Skin of body (tissue), 2 donors: ENCODE data around the gene CC2D2A. TPM values are rescaled to one million over a fixed set of nuclear protein-coding genes. Genes with fewer than 3 reads are reported as not detected.

Source experiments
- DNase-seq: peaks from one replicate; lab custom pipeline; 2025; lab: John Stamatoyannopoulos, UW
- total RNA-seq: library from RNA; depleted of rRNA; stranded (reverse); fragments of >200 nt; gene quantifications from one replicate; pipeline ENCODE4 v1.2.3, GENCODE V29; 2014

Gene CC2D2A
- total RNA-seq, 1 donor from 2014 or later, result 13.2 TPM

- DNase-seq, result no peak
Measured at GRCh38 chr4:15459706-15460105, 10.0 kb upstream of the CC2D2A start.

- no peak for DNase-seq
Measured at GRCh38 chr4:15466596-15466995, 3.1 kb upstream of the CC2D2A start.

- DNase-seq, result no peak
Measured at GRCh38 chr4:15470128-15470475, 420 bp downstream of the CC2D2A start.

GRCh38 chr4:15476396-15476795 is 6.7 kb downstream of the CC2D2A start:
- no peak for DNase-seq

- no peak for DNase-seq
Measured at GRCh38 chr4:15478724-15479088, 9.0 kb downstream of the CC2D2A start.

GRCh38 chr4:15479089-15479912 is 9.6 kb downstream of the CC2D2A start:
- peak; percentile 91 for DNase-seq

GRCh38 chr4:15479913-15480185 is 10.2 kb downstream of the CC2D2A start:
- DNase-seq, result peak; percentile 80

GRCh38 chr4:15481961-15482745 is 12.5 kb downstream of the CC2D2A start:
- DNase-seq, result peak; percentile 55

- no peak for DNase-seq
Measured at GRCh38 chr4:15482842-15483241, 13.2 kb downstream of the CC2D2A start.

- DNase-seq, result peak; percentile 2
Measured at GRCh38 chr4:15488136-15488535, 18.5 kb downstream of the CC2D2A start.

GRCh38 chr4:15488658-15489470 is 19.2 kb downstream of the CC2D2A start:
- peak; percentile 72 for DNase-seq

GRCh38 chr4:15489551-15489950 is 19.9 kb downstream of the CC2D2A start:
- DNase-seq, result no peak

- no peak for DNase-seq
Measured at GRCh38 chr4:15493411-15493810, 23.7 kb downstream of the CC2D2A start.

GRCh38 chr4:15495621-15496020 is 25.9 kb downstream of the CC2D2A start:
- no peak for DNase-seq

GRCh38 chr4:15498356-15498755 is 28.7 kb downstream of the CC2D2A start:
- DNase-seq, result no peak

- no peak for DNase-seq
Measured at GRCh38 chr4:15500701-15501100, 31.0 kb downstream of the CC2D2A start.

- DNase-seq, result no peak
Measured at GRCh38 chr4:15501941-15502340, 32.3 kb downstream of the CC2D2A start.

- DNase-seq, result no peak
Measured at GRCh38 chr4:15502384-15502783, 32.7 kb downstream of the CC2D2A start.

GRCh38 chr4:15504041-15504440 is 34.4 kb downstream of the CC2D2A start:
- no peak for DNase-seq

GRCh38 chr4:15506464-15506863 is 36.8 kb downstream of the CC2D2A start:
- DNase-seq, result no peak

- DNase-seq, result no peak
Measured at GRCh38 chr4:15507679-15508078, 38.0 kb downstream of the CC2D2A start.

- no peak for DNase-seq
Measured at GRCh38 chr4:15510961-15511360, 41.3 kb downstream of the CC2D2A start.
